NCI-H748 (cell line): ENCODE data around the gene RPE.

Source experiments
- DNase-seq: peaks from one replicate; lab custom pipeline; 2025; ENCODE audit not compliant: unreplicated experiment; lab: John Stamatoyannopoulos, UW

RPE gene

DNA sequence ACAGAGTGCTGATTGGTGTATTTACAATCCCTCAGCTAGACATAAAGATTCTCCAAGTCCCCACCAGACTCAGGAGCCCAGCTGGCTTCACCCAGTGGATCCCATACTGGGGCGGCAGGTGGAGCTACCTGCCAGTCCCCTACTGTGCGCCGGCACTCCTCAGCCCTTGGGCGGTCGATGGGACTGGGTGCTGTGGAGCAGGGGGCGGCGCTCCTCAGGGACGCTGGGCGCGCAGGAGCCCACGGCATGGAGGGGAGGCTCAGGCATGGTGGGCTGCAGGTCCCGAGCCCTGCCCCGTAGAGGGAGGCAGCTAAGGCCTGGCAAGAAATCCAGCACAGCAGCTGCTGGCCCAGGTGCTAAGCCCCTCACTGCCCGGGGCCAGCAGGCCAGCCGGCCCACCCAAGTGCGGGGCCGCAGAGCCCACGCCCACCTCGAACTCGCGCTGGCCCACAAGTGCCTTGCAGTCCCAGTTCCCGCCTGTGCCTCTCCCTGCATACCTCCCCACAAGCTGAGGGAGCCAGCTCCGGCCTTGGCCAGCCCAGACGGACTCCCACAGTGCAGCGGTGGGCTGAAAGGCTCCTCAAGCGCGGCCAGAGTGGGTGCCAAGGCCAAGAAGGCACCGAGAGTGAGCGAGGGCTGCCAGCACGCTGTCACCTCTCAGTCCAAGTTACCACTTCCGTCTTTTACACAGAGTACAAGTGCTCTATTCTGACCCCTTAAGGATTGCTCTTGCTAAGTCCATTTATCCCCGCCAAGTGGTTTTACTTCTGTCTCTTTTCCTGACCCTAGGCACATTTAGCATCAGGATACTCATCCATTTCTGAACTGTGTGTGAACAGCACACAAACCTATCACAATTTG lies 1.7 kb upstream of the RPE start:
- DNase-seq = no peak

DNA sequence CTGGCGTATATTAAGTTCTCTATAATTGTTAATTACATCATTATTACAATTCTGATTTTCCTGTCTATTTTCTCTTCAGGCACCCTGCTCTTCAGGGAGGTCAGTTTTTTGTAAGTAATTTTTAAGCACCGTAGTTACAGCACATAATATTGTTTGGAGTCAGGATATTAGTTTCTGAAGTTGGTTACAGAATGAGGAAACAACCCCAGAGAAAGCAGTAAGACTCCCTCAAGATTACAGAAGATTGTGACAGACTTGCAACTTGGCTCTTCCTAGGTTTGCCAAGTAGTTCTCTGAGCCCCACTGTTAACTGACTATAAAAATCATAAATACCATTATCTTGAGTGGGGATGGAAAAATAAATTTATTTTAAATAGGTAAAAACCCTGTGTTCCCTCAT lies 921 bp downstream of the RPE start:
- no peak for DNase-seq

- no peak for DNase-seq
Measured at GRCh38 chr2:210004881-210005280, 2.4 kb downstream of the RPE start.

DNA sequence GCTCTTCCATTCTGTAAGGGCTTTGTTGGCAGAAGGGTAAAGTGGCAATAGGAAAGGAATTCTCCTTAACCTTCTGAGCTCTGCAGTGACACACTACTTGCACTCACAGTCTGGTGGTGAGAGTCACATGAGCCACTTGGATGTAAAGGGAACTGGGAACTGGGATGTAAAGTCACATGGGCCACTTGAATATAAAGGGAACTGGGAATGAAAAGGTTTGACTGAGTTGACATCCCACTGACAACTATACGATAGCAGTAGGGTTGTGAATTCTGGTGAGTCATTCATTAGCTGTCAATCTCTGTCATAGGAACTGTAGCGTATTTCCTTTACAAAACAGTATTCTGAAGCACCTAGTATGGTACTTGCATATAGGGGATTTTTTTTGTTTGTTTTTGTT lies 5.5 kb downstream of the RPE start:
- DNase-seq = no peak

DNA sequence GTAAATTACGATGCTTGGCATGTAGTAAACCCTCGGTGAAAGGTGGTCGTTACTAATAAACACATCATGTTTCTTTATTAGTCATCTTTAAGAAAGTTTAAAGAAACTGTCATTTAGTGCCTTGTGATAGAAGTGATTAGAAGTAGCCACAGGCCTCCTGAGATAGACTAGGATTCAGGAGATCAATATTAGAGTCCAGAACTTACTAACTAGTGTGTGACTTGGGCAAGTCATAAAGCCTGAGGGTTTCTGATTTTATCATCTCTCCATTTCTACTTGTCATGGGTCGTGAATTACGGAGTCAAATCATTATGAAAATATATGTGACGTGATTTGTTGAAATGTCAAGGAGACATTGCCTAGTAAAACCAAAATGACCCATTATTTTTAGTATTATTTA lies 6.7 kb downstream of the RPE start:
- DNase-seq = no peak

- DNase-seq = no peak
Measured at GRCh38 chr2:210009896-210010295, 7.5 kb downstream of the RPE start.

DNA sequence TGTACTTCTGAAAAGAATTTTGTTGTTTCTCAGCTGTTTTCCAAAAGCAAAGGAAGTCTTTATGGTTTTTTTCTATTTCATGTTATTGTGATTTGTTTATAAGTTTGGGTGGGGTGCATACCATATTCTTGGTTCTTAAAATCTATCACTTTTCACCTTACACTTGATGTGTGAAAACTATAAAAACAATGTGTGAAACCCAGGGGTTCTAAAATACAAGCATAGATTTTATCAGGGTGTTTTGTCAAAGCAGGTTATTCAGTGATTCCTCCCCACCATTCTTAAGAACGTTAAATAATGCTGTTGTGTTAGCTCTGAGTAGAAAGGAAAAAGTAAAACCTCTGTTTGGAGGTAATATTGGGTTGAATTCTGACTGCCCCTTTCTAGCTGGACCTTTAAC lies 17.7 kb downstream of the RPE start:
- no peak for DNase-seq

GRCh38 chr2:210022824-210023223 lies 20.4 kb downstream of the RPE start:
- DNase-seq = no peak

GRCh38 chr2:210027608-210028007 lies 25.2 kb downstream of the RPE start:
- DNase-seq = no peak

DNA sequence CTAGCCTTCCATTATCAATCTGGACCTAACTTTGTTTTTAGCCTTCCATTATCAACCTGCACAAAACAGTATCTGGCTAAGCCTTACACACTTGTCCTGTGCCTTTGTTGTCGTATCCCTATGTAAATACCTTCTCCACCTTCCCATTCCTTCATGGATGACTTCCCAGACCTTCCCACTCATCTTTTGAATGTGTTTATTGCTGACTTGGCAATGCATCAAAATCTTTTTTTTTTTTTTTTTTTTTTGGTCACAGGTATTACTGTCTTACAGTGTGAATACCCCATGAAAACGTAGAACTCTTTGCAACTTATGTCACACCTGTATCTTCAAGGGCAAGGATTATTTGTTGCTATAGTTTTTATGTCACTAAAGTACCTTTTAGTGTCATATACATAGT lies 25.7 kb downstream of the RPE start:
- no peak for DNase-seq

DNA sequence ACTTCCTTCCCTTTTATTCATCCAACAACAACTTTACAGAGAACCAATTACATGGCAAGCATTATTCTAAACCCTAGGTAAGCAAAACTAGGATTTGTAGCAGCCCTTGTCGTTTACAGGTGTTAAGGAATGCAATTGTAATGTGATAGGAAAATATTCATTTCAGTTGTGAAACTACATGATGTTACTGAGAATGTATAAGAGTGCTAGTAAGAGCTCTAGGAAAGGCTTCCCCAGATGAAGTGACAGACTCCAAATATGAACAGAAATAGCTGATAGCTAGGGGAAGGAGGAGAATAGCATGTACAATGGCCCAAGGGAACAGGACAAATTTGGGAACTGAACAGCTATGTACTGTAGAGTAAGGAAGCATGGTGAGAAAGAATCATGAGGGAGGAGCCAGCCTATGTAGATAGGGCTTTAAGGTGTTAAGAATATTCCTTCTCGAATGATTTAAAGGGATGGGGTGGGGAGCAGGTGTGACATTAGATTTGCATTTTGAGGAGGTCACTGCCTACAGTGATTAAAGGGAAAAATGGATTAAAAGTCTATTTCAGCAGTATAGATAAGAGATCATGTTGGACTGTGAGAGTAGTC lies 31.7 kb downstream of the RPE start:
- DNase-seq = no peak

GRCh38 chr2:210035679-210036078 lies 33.2 kb downstream of the RPE start:
- DNase-seq = no peak

DNA sequence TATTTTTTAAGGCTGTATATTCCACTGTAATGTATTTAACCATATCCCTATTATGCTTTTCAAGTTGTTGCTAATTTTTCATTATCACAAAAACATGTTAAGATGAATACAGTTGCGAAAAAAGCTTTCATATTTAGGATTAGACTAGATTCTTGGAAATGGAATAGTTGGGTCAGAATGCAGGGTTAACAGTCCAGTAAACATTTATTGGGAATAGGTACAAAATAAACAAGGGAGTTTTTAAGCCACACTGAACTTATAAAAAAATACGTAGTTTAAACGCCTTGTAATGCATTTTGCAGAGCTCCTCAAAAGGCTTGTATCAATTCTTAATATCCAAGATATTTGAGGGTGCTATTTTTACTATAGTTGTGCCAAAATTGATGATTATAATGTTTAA lies 35.6 kb downstream of the RPE start:
- no peak for DNase-seq

GRCh38 chr2:210046851-210047500 lies 44.5 kb downstream of the RPE start:
- DNase-seq = no peak

GRCh38 chr2:210049831-210050230 lies 47.4 kb downstream of the RPE start:
- no peak for DNase-seq

DNA sequence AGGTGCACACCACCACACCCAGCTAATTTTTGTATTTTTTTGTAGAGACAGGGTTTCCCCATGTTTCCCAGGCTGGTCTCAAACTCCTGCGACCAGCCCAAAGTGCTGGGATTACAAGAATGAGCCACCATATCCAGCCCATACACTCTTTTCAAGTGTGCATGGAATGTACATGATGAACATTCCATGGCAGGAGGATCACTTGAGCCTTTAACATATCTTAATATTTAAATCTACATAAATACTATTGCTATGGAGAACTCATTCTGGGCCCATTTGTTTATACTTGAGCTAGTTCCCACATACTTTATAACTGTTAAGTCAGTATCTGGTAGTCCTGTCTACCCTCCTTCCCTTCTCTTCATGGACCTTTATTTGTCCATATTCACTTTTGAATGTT lies 48.4 kb downstream of the RPE start:
- DNase-seq = no peak

DNA sequence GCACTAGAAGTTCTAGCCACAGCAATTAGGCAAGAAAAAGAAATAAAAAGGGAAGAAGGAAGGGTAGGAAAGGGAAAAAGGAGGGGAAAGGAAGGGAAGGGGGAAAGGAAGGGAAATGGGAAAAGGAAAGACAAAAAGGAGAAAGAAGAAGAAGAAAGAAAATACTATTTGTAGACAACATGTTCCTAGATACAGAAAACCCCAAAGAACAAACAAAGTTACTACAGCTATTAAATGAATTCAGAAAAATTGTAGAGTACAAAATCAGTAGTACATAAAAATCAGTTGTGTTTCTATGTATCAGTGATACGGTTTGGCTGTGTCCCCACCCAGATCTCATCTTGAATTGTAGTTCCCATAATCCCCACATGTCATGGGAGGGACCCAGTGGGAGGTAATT lies 52.3 kb downstream of the RPE start:
- no peak for DNase-seq

DNA sequence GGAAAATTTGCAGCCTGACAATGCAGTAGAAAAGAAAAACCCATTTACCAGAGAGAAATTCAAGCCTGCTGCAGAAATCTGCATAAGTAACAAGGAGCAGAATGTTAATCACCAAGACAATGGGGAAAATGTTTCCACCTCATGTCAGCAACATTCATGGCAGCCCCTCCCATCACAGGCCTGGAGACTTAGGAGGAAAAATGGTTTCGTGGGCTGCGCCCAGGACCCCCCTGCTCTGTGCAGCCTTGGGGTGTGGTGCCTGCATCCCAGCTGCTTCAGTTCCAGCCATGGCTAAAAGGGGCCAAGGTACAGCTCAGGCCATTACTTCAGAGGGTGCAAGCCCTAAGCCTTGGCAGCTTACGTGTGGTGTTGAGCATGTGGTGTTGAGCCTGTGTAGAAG lies 53.4 kb downstream of the RPE start:
- DNase-seq = no peak

GRCh38 chr2:210063306-210063705 lies 60.9 kb downstream of the RPE start:
- DNase-seq = no peak
